Astrocyte of the cerebellum (primary cell): Measurements from ENCODE around the gene SIAH1.
"Not testable (repeated sequence)": the region's sequence is repeated elsewhere in the genome, so short reads cannot be mapped to it uniquely, and the experiment has no call there.

Experiments used
- DNase-seq: peaks from one replicate; pipeline ENCODE4 v3.0.0-alpha.2; 2011; ENCODE audit warnings: low read depth
- H3K4me3 ChIP-seq: 2 replicates; pipeline ENCODE4 v1.5.1; 2011; ENCODE audit warnings: mild to moderate bottlenecking, low read depth, low read length, moderate library complexity
- in situ Hi-C: cut with HindIII; loops from 2 replicates; pipeline ENCODE4 v1.10.0; 2017; ENCODE audit warnings: low sequenced_read_pairs
- TF ChIP-seq, protein P1 (sequence below): IDR thresholded peaks from 2 replicates; pipeline ENCODE4 v1.5.1; 2012; ENCODE audit warnings: low read length, low read depth, moderate library complexity, mild to moderate bottlenecking; ENCODE audit errors: missing control alignments

Gene SIAH1

GRCh38 chr16:48426244-48427141 lies 41.3 kb upstream of the SIAH1 start:
- no peak overlapping the region for H3K4me3 ChIP-seq
- in situ Hi-C loops = no loop called here
- TF ChIP-seq, protein P1, sequence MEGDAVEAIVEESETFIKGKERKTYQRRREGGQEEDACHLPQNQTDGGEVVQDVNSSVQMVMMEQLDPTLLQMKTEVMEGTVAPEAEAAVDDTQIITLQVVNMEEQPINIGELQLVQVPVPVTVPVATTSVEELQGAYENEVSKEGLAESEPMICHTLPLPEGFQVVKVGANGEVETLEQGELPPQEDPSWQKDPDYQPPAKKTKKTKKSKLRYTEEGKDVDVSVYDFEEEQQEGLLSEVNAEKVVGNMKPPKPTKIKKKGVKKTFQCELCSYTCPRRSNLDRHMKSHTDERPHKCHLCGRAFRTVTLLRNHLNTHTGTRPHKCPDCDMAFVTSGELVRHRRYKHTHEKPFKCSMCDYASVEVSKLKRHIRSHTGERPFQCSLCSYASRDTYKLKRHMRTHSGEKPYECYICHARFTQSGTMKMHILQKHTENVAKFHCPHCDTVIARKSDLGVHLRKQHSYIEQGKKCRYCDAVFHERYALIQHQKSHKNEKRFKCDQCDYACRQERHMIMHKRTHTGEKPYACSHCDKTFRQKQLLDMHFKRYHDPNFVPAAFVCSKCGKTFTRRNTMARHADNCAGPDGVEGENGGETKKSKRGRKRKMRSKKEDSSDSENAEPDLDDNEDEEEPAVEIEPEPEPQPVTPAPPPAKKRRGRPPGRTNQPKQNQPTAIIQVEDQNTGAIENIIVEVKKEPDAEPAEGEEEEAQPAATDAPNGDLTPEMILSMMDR = no peak
- peak; percentile 37 for DNase-seq

DNA sequence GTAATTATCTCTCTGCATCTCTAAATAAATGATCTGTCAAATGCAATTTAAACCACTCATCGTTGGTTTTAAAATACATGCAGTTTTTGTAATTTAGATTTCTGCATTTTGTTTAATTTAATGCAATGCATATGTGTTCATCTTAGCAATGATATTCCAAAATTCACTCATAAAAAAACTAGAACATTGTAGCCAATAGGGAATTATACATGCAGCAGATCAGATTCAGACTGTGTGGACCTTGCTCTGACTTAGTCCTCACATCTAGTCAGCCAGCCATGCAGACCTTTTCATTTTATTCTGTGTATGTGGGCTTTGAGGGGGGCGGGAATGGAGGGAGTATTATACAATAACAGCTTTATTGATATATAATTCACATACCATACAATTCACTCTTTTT lies 37.3 kb upstream of the SIAH1 start:
- no peak for DNase-seq
- in situ Hi-C loops = no loop called here
- TF ChIP-seq, protein P1 = no peak
- H3K4me3 ChIP-seq = no peak overlapping the region

- DNase-seq = no peak
- TF ChIP-seq, protein P1 = no peak
- no peak overlapping the region for H3K4me3 ChIP-seq
- in situ Hi-C loops = no loop called here
Observed at GRCh38 chr16:48421741-48422140, 36.5 kb upstream of the SIAH1 start.

GRCh38 chr16:48420437-48420836 lies 35.2 kb upstream of the SIAH1 start:
- in situ Hi-C loops = no loop called here
- no peak overlapping the region for H3K4me3 ChIP-seq
- DNase-seq = no peak
- TF ChIP-seq, protein P1 = no peak

DNA sequence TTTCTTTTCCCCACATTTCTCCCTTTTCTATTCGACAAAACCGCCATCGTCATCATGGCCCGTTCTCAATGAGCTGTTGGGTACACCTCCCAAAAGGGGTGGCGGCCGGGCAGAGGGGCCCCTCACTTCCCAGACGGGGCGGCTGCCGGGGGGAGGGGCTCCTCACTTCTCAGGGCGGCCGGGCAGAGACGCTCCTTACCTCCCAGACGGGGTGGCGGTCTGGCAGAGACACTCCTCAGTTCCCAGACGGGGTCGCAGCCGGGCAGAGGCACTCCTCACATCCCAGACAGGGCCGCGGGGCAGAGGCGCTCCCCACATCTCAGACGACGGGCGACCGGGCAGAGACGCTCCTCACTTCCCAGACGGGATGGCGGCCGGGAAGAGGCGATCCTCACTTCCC lies 31.4 kb upstream of the SIAH1 start:
- DNase-seq, in situ Hi-C loops, H3K4me3 ChIP-seq: not testable (repeated sequence)

DNA sequence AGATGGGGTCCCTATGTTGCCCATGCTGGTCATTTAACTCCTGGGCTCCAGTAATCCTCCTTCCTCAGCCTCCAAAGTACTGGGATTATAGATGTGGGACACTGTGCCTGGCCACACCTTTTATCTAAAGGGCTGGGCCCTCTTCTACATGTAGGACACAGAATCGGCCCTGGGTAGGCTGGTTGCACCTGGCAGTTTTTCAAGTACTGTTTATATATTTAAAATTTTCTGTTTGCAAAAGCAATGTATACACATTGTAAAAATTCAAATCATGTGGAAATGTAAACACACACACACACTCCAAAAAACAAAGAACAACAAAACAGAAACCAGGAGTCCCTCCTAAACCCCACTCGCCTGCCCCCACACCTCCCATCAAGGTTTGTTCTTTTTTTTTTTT lies 28.1 kb upstream of the SIAH1 start:
- no peak for DNase-seq
- H3K4me3 ChIP-seq = no peak overlapping the region
- TF ChIP-seq, protein P1 = no peak
- in situ Hi-C loops = no loop called here

GRCh38 chr16:48409839-48410632 lies 24.8 kb upstream of the SIAH1 start:
- no peak overlapping the region for H3K4me3 ChIP-seq
- in situ Hi-C loops = no loop called here
- peak; percentile 50 for DNase-seq
- TF ChIP-seq, protein P1 = no peak
